GM10266 (cell line): ENCODE measurements around the gene SAA1.

ENCODE experiments used
- DNase-seq: peaks from one replicate; pipeline ENCODE4 v3.0.0; 2012; ENCODE audit errors: extremely low spot score
- CTCF ChIP-seq: IDR thresholded peaks from 2 replicates; pipeline ENCODE4 v1.5.1; 2012; ENCODE audit warnings: mild to moderate bottlenecking, low read depth; ENCODE audit not compliant: control insufficient read depth, insufficient read depth; ENCODE audit errors: missing control alignments

The SAA1 gene

GRCh38 chr11:18280438-18281045, 14.5 kb downstream of the SAA1 start:
- peak; percentile 59 for DNase-seq
- no peak for TF ChIP-seq CTCF

DNA sequence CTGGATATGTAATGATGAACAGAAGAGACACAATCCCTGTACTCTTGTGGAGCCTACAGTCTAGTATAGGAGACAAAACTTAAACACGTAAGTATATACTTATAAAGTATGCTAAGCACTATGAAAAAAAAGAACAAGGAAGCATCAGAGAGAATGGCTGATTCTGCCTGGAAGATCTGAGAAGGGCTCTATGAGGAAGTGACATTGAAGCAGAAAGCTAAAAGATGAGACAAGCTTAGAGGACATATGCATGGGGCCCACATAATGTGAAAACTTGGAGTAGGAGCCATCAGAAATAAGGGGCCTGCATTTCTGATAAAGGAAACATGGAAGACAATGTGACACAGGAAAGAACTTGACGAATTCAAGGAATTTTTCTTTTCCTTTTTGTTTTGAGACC, 16.6 kb downstream of the SAA1 start:
- no peak for TF ChIP-seq CTCF

DNA sequence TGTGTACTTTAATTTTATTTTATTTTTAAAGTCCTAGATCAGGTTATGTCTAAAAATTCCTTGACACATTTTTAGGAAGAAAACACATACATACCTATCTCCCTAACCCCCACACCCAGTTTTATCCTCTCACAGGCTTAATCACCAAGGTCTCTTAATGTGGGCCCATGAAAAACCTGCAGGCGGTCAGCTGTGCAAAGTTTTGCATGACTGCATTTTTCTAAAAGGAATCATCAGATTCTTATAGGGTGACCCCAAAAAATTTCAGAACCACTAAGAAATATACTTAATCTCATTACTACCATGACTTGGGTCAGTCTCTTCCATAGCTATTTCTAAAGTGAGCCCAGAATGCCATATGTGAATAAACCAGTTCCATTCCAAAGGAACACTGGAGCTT, 19.8 kb downstream of the SAA1 start:
- no peak for DNase-seq
- no peak for TF ChIP-seq CTCF

More for the DNA sequence above, 16.6 kb downstream of the SAA1 start:
- DNase-seq: no peak

- no peak for DNase-seq
- no peak for TF ChIP-seq CTCF
Observed at GRCh38 chr11:18288911-18289310, 22.8 kb downstream of the SAA1 start.

DNA sequence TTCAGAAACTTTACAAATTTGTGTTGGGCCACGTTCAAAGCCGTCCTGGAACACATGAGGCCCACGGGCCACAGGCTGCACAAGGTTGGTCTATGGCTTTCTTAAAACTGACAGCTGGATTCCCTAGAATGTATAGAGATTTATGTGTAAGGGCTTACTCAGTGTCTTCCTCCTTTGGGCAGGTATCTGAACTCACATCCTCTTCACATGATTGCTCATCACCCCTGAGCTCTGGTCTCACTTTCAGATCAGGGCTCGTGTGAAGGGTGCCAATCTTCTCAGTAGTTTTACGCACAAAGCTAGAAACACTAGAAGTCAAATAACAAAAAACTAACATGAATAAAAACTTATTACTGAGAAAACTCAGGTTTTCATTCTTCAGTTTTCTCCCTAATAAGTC, 28.8 kb downstream of the SAA1 start:
- TF ChIP-seq CTCF: no peak
- DNase-seq: no peak

- no peak for TF ChIP-seq CTCF
- no peak for DNase-seq
Observed at GRCh38 chr11:18295316-18295715, 29.3 kb downstream of the SAA1 start.

GRCh38 chr11:18299721-18300120, 33.7 kb downstream of the SAA1 start:
- TF ChIP-seq CTCF: no peak
- DNase-seq: no peak
